HTERT RPE-1 (cell line): ENCODE results near the gene DNAJB6.

Experiments
- in situ Hi-C: fragments of 300-500 bp; cut with MboI; formaldehyde crosslinking; loops from 4 replicates; pipeline ENCODE4 v1.14.3; 2020; ENCODE audit warnings: low sequenced_read_pairs

The DNAJB6 gene

GRCh38 chr7:157425137-157425731 is 88.4 kb downstream of the DNAJB6 start:
- in situ Hi-C loops = no loop called here

- in situ Hi-C loops = no loop called here
Observed at GRCh38 chr7:157425761-157426160, 89.0 kb downstream of the DNAJB6 start.

DNA sequence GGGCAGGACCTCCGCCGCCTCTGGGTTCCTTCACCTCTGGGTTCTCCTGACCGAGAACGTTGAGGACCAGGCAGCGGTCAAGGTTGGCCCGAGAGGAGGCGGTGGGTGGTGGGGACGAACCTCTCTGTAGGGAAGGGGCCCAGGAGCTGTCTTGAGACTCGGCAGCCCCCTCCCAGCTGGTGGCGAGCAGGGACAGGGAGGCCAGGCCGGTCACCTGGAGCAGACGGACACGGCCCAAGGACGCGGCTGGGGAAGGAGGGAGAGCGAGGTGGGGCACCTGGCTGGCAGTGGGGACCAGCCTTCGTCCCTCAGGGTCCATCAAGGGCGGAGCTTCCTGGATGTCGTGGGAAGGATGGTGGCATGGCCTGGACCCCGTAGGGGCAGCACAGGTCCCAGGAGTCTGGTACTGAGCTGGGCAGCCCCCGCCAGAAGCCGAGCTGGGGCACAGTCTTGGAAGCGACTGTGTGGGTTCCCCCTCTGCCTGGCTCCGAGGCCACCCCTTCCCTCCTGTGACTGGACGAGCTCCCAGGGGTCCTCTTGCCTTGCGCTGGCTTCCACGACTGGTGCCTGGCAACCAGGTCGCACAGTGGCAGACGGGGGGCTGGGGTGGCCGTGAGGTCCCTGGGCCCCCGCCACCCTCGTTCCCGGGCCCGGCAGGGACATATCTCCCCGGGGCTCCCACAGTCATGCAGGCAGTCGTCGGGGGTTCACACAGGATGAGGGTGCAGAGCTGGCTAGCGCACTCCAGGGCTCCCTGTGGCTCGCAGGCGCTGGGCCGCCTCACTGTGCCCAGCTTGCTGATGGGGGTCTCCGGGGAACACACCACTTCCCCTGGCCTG is 89.9 kb downstream of the DNAJB6 start:
- in situ Hi-C loops = no loop called here

DNA sequence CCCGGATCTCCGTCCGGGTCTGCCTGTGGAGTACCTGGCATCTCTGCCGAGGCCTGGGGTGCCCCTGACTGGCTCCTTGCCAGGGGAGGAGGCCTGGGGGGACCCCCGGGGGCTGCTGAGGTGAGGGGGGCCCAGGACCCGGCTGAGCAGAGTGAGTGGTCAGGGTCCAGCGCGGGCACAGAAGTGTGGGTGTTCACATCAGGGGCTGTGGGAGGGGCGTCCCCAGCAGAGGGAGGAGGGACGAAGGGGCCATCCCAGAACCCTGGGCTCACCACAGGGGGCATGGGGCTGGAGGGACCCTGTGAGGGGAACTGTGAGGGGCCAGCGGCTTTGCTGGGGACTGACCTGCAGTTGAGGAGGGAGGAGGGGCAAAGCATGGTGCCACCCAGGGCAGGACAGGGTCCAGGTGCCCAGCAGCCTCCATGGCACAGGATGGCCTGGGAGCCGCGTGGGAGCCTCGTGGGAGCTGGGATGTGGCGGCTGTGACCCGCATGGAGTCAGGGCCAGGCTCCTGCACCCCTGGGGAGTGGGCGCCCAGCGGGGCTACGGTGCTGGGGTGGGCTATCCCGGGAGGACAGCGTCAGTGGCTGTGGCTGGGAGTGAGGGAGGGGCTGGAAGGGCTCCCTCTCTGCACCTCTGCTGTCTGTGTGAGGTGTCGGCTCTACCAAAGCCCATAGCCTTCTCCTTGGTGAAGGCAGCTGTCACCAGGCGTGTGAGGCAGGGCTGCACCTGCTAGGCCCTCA is 91.2 kb downstream of the DNAJB6 start:
- in situ Hi-C loops = no loop called here

DNA sequence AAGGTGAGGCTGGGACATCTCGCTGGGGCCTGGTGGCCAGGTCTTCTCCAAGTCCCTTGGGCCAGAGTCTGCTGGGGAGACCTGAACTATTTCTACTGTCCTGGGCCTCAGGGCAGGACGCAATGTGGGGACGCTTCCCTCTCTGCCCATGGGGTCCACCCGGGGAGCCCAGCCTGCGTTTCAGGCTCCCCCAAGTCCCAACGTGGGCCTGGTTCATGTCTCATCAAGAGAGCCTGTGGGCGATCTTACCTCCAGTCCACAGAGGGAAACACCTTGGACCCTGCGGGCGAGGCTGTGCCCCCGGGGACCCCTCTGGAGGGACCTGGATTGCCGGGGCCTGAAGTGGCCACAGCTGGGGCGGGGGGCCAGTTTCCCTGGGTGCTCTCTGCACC is 91.7 kb downstream of the DNAJB6 start:
- in situ Hi-C loops = no loop called here

DNA sequence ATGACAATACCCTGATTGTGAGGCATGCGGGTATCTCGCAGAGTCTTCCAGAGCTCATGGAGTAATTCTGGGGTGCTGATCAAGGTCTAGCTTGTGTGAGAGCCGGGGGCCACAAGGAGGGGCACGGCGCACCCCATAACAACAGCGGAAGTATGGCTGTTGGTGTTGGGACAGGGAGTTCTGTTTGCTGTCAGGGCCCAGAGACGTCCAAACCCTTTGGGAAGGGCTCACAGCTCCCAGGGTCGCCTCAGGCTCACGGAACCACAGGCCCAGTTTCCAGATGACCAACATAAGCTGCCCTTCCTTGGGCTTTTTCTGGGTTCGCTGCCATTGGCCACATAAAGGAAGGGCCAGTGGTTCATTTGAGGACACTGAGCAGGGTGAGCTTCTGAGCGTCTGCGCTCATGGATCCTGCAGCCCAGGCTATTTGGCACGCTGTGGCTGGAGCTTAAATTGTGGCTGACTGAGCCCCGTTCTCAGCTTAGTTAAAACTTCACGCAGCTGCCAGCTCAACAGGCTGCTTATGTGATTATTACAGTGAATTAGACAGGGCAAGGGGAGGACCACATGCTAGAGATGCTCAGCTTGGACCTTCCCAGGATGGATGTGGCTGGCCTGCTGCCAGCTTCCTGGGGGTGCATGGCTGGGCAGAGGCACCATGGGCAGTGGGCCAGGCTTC is 92.3 kb downstream of the DNAJB6 start:
- in situ Hi-C loops = no loop called here

DNA sequence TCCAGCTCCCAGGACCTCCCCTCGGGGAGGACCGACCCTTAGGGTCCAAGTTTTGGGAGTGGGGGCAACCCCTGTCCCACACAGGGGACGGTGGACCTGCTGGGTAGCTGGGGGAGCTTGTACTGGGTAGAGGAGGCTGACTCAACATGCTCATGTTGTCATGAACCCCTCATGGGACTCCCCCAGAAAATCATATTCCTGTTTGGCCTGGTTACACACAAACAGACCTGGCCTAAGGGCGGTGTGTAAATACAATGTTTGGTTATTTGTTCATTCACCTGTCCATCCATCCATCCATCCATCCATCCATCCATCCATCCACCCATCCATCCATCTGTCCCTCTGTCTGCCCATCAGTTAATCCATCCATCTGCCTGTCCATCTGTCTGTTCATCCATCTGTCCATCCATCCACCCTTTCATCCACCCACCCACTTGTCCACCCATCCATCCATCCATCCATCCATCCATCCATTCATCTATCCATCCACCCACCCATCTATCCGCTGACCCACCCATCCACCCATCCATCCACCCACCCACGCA is 92.9 kb downstream of the DNAJB6 start:
- in situ Hi-C loops = no loop called here

DNA sequence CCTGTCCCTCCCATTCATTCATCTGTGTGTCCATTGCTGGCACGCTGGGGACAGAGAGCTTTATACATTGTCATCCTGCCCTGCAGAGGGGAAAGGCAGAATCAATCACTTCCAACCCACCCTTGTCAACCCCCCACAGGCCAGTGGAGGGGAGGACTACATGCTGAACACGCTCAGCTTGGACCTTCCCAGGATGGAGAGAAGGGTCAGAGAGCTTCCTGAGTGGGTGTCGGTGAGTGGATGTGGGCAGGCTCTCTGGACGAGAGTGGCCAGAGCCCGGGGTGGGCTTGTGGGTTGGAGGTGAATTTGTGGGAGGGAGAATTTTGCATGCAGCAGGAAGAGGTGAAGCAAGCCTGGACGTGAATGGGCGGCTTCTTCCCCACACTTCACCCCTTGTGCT is 93.9 kb downstream of the DNAJB6 start:
- in situ Hi-C loops = no loop called here

DNA sequence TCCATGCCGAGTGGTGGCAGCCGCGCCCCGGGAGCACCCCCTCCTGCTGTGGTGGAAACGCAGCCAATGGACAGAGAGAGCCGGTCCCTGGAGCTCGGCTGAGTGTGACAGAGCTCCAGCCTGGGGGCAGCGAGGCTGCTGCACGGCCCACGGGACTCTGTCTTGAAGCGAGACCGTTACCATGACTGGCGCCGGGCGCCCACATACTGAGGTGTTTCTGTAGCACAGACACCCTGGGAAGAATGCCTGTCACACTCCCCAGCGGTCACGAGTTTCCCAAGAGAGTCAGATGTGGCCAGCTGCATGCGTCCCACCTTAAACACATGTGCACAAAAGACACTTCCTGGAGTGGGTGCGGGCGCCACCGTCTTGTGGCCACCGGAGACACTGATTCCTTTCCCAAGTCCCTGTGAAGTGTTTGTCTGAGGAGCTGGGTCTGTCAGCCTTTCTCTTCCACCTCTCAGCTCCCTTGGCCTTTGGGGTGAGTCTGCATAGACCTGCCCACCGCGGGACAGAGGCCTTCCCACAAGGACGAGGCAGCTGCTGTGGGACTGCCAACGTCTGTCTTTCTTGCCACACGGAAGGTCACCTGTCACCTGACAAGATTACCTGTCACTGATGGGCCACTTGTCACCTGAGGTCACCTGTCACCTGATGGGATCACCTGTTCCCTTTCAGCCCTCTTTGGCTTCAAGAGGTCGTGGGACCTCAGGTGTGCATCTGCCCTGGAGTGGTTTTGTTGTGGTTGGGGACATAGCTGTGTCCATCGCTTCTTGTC is 94.6 kb downstream of the DNAJB6 start:
- in situ Hi-C loops = no loop called here

DNA sequence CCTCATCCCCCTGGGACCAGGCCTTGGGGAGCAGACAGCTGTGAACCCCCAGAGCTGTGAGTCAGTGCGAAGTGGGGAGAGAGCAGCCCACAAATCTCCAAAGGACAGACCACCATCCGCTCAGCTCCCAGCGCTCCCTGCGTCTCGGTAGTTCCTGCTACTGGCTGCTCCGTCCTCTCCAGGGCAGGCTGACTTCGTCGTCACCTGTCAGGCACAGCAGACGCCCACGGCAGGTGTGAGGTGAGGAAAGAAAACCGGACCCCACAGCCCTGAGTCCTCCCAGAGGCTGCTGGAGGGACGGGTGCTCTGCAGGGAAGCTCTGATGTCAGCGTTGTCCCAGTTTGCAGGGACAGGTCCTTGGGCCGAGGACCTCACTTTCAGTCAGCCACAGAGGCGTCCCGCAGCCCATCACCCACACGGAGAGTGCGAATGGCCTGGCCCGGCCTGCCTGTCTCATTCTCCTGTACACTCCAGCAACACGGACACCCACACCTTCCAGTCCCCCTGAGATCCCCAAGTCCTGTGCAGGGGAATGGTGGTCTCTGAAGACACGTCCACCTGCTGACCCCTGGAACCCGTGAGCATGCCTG is 95.2 kb downstream of the DNAJB6 start:
- in situ Hi-C loops = no loop called here

DNA sequence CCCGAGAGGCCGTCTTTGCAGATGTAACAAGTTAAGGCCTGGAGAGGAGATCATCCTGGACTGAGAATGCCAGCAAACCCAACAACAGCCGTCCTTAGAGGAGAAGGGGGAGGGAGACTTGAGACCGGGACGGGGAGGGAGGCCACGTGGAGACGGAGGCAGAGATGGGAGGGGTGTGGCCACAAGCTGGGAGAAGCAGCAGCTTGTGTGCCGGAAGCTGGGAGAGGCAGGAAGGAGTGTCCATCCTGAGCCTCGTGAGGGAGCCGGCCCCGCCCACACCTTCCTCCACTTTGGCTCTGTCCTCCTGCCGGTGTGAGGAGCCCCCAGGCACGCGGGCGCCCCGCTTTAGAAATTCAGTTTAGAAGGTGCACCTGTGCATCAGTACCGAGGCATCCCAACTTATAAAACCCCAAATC is 95.7 kb downstream of the DNAJB6 start:
- in situ Hi-C loops = no loop called here

DNA sequence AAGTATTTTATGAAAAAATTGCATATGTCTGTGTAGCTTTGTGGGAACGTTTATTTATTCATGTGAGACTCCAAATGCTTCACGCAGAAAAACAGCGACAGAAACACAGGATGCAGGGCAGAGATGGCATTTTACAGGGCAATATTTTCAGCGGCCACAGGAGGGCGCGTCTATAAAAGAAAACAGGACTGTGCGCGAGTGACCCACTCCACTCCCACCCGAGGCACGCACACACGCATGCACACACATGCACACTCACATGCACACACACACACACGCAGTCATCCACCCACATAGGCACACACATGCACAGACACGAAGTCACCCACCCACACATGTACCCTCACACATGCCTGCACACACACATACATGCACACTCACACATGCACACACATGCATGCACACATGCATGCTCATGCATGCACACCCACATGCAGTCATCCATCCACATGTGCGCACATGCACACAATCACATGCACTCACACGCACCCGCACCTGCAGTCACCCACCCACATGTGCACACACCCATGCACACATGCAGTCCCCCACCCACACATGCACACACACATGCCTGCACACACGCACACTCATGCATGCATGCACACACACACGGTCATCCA is 96.3 kb downstream of the DNAJB6 start:
- in situ Hi-C loops = no loop called here

DNA sequence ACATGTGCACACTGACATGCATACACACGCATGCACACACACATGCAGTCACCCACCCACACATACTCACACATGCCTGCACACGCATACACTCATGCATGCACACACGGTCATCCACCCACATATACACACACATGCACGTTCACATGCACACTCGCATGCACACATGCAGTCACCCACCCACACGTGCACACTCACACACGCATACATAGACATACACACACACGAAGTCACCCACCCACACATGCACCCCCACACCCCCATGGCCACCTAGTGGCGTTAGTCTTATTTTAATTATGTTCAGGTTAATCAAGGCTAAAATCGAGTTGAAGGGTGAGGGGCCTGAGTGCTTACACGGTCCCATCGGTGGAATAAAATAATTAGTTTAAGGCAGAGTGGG is 96.8 kb downstream of the DNAJB6 start:
- in situ Hi-C loops = no loop called here

GRCh38 chr7:157434231-157434630 is 97.4 kb downstream of the DNAJB6 start:
- in situ Hi-C loops = no loop called here

DNA sequence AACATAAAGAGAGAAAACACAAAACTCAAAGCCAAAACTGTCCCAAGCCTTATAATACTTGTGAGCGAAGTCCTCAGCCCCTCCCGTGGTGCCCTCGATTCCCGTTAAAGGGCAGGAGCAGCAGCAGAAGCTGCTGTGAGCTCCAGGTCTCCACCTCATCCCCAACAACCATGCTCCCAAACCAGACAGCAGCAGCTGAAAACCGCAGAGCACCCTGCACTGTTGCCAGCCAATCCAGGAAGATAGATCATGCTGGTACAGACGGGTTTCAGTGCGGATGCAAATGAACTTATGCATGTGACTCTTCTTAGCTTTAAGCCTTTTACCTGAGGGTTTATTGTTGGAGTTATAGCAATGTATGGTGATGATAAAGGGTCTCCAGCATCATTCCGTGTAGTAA is 97.9 kb downstream of the DNAJB6 start:
- in situ Hi-C loops = no loop called here

DNA sequence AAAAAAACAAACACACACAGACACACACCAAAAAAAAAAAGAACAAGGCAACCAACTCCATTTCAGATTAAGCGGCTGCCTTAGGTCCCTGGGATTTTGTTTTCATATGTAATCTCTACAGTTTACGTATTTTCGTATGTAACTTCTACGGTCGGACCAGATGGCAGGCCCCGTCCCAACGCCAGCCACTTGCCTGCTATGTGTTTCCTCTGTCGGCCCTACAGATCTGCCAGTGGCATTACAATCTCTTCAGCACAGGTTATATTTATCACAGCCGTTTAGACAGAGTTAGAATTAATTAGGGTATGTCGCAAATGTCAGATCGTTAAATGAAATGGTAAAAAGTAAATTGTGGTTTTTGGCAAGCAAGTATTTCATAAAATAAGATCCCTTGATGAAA is 99.3 kb downstream of the DNAJB6 start:
- in situ Hi-C loops = no loop called here

DNA sequence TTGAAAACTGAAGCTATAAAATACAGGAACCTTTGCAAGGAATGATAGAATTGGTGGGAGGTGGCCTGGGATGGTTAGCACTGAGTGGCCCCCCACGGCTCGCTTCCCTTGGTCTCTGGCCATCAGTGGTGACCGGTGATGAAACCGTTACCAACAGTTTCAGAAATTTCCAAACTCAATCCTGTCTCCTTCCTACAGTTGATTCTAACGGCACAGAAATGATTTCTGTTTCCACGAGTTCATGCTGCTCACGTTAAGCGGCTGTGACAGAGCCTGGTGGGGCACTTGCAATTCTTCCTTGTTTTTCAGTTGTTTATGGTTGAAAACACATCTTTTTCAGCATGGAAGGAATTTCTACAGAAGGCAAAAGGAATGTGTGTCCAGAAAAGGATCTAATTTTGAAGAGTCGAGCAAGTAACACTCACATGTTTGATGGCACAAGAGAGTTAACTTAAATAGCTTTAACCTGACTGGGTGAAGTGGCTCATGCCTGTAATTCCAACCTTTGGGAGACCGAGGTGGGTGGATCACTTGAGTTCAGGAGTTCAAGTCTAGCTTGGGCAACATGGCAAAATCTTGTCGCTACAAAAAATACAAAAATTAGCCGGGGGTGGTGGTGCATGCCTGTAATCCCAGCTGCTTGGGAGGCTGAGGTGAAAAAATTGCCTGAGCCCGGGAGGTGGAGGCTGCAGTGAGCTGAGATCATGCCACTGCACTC is 100.1 kb downstream of the DNAJB6 start:
- in situ Hi-C loops = no loop called here

- in situ Hi-C loops = no loop called here
Observed at GRCh38 chr7:157437519-157438061, 100.8 kb downstream of the DNAJB6 start.
